Effector CD8-positive, alpha-beta T cell (primary cell): Measurements from ENCODE around the gene CCSAP.
"Not testable (repeated sequence)": the region's sequence is repeated elsewhere in the genome, so short reads cannot be mapped to it uniquely, and the experiment has no call there.

Experiments used
- DNase-seq: peaks from one replicate; lab custom pipeline; 2025; lab: John Stamatoyannopoulos, UW

The CCSAP gene

GRCh38 chr1:229325853-229326487 lies 16.9 kb downstream of the CCSAP start:
- no peak for DNase-seq

GRCh38 chr1:229325401-229325800 lies 17.4 kb downstream of the CCSAP start:
- DNase-seq, result no peak

GRCh38 chr1:229323885-229324553 lies 18.8 kb downstream of the CCSAP start:
- DNase-seq, result no peak

DNA sequence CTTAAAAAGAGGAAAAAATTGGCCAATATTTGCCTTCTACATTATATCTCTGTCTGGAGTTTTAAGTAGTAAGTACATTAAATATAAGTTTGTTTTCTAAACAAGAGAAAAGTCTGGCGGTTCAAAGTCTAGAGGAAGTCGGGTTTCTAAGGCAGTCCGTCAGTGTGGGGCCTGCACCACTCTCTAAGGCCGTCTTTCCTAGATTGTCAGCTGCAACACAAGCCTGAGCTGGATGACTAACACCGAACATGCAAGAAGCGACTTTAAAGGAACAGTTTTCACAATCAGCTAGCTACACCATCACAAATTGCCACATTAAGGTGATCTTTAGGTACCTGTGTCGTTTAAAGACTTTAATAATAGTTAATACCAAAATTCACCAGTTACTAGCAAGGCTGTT lies 19.6 kb downstream of the CCSAP start:
- DNase-seq, result no peak

- no peak for DNase-seq
Observed at GRCh38 chr1:229319487-229319886, 23.4 kb downstream of the CCSAP start.

- no peak for DNase-seq
Observed at GRCh38 chr1:229318056-229318455, 24.8 kb downstream of the CCSAP start.

DNA sequence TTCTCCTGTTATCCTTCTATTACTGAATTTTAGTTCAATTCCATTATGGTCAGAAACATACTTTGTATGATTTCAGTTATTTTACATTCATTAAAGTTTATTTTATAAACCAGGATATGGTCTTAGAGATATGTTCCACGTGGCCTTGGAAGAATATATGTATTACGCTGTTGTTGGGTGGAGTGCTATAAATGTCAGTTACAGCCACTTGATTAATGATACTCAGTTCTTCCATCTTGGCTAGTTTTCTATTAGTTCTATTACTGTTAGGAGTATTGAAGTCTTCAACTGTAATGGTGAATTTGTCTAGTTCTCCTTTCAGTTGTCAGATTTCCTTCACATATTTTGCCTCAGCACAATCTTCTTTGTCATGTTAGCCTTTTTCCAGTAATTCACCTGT lies 26.7 kb downstream of the CCSAP start:
- no peak for DNase-seq

- no peak for DNase-seq
Observed at GRCh38 chr1:229310833-229311232, 32.0 kb downstream of the CCSAP start.

DNA sequence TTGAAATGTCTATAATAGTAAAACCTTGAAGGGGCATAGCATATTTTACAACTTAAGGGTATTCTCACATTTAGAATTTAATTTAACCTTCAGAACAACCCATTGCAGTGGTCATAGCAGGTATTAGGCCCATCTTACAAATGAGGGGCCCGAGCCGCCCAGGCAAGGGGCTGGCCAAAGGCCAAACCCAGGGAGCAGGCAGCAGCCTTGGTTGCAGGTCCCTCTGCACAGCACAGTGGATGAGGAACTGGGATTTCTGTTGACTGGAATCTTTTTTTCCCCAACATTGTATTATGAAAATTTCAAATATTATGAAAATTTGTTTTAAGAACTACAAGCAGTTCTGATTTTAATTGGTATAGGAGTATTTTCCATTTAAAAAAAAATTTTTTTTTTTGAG lies 33.2 kb downstream of the CCSAP start:
- no peak for DNase-seq

DNA sequence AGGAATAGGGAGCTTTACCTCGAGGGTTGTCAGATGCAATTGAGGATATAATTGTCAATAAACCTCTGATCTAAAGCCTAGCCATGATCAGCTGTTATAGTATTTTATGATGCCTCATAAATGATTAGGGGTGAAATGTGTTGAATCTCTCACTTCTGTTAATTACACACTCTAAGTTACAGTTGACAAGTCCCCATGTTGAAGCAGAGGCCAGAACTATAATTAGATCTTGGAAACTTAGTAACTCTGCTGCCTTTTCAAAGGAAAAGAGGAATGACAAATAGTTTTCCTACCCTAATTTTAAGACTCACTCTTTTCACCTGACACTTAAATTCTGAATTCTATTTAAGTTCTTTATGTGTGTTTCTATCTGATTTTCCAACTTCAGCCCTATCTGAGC lies 33.8 kb downstream of the CCSAP start:
- no peak for DNase-seq

DNA sequence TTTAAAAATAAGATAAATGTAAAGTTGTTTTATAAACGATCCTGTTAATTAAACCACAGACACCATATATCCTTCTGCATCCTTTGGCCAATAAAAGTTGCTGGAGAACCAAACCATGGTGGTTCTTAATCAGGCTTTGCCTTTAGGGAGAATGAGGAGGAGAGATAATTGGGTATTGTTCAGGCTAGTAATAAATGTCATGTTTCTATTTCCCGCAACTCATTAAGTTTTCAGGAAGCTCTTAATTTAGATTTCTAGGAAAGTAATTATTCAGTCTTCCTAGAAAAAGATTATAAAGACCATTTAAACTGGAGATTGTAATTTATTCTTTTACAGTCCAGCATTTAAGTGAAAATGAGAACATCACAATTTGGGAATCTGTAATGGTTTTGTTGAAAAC lies 37.5 kb downstream of the CCSAP start:
- no peak for DNase-seq

- DNase-seq, result no peak
Observed at GRCh38 chr1:229303855-229304254, 39.0 kb downstream of the CCSAP start.

DNA sequence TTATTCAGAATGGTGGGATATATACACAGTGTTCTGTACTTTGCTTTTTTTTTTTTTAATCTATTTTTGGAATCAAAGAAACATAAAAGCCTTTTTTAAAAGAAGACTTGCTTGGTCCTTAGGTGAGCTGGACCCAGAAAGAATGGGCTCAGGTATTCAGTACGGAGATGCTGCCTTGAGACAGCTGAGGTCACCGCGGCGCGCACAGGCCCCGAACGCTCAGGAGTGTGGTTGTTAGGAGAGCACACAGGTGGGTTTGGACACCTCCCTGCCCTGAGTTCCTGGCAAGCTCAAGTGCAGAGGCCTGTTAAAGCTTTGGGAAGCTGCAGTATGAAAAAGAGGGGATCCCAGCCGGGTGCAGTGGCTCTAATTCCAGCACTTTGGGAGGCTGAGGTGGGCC lies 40.1 kb downstream of the CCSAP start:
- no peak for DNase-seq

DNA sequence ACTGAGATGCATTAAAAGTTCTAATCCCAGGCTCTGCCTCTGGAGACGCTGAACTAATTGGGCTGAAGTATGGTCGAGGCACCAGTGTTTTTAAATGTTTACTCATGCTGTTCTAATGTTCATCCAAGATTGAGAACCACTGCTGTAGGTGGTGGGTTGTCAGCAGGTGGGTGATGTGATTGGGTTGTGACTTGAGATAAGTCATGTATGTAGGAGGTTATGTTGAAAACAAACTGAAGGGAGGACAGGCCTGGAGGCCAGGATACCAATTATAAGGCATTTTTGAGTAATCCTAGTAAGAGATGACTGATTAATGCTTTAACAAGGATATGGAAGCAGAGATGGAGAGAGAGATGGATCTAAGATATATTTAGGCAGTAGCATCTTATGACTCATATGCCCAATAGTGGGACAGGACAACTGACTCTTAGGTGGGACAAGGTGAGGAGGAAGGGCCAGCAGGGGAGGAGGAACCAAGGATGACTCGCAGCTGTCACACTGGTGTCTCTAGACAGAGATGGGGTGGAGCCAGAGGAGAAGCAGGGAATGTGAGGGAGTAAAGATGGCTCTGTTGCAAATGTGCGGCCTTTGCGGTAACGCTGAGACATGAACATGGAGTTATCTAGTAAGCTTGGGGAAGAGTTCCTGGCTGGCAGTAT lies 42.6 kb downstream of the CCSAP start:
- no peak for DNase-seq

DNA sequence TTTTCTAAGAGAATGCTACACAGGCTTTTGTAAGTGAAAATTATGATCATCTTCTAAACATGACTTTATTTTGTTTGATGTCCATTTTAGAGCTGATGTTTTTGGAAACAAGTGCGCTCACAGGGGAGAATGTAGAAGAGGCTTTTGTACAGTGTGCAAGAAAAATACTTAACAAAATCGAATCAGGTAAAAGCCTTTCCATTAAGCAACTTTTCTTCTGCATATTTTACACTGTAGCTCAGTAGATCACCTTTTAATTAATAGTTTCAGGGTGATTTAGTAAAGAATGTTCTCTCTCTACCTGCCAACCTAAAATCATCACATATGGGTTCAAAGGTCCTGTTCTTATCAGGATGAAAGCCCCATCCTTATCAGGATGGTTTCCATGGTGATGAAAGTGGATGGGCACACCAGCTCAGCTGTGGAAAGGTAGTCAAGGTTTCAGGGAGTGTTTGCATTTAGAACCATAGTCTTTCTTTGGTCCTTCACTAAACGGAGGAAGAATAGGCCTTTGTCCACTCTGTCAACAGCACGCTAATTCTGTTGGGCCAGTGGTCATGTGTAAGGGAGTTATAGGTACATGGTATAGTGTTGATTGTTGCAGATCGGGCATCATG lies 43.9 kb downstream of the CCSAP start:
- no peak for DNase-seq

GRCh38 chr1:229298420-229298819 lies 44.4 kb downstream of the CCSAP start:
- DNase-seq, result no peak

- no peak for DNase-seq
Observed at GRCh38 chr1:229297746-229298145, 45.1 kb downstream of the CCSAP start.

GRCh38 chr1:229296541-229296941 lies 46.3 kb downstream of the CCSAP start:
- DNase-seq, result no peak

DNA sequence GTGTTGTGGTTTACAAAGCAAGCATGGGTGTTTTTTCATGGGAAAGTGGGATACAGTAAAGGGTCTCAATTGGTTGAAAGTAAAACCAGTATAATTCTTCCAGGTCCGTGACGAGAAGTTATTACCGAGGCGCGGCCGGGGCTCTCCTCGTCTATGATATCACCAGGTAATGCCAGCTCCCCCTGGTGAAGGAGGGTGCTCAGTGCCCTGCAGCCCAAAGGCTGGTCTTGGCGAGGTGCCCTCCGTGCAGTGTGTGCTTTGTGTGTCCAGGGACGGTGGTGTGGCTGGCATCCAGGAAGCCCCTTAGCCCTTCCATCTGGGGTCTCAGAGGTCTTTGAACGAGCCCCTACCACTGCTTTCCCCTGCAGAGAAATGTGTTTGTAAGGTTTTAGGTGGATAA lies 47.1 kb downstream of the CCSAP start:
- DNase-seq, result no peak

- DNase-seq, result no peak
Observed at GRCh38 chr1:229293528-229294204, 49.2 kb downstream of the CCSAP start.

DNA sequence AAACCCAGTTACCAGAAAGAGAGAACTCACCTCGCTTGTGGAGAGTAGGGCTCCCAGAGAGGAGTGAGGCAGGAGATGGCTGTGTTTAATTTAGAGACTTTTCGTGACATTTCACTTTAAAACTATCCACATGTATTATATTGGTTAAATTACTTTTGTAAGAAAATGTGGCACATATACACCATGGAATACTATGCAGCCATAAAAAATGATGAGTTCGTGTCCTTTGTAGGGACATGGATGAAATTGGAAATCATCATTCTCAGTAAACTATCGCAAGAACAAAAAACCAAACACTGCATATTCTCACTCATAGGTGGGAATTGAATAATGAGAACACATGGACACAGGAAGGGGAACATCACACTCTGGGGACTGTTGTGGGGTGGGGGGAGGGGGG lies 51.2 kb downstream of the CCSAP start:
- DNase-seq, result not testable (repeated sequence)

GRCh38 chr1:229288516-229288915 lies 54.3 kb downstream of the CCSAP start:
- DNase-seq, result no peak
